Astrocyte of the spinal cord (primary cell): Measurements from ENCODE around the gene HSD17B12.

Experiments
- DNase-seq: peaks from one replicate; pipeline ENCODE4 v3.0.0; 2011; ENCODE audit warnings: low read depth, low spot score
- H3K4me3 ChIP-seq: 2 replicates; pipeline ENCODE4 v1.5.1; 2011; ENCODE audit warnings: low read depth, mild to moderate bottlenecking, low read length, moderate library complexity
- in situ Hi-C: cut with HindIII; loops from 2 replicates; pipeline ENCODE4 v1.10.0; 2017; ENCODE audit warnings: low sequenced_read_pairs
- TF ChIP-seq, protein P1 (sequence below): IDR thresholded peaks from 2 replicates; pipeline ENCODE4 v1.5.1; 2012; ENCODE audit warnings: low read depth, mild to moderate bottlenecking, low read length, inconsistent platforms

The HSD17B12 gene

GRCh38 chr11:43880640-43881159 is 200.2 kb downstream of the HSD17B12 start, which contains the start of gene ALKBH3:
Gene ALKBH3 (plus strand): TSS chr11:43880831. CDS start chr11:43882653, 1,822 bp downstream.
- TF ChIP-seq, protein P1, sequence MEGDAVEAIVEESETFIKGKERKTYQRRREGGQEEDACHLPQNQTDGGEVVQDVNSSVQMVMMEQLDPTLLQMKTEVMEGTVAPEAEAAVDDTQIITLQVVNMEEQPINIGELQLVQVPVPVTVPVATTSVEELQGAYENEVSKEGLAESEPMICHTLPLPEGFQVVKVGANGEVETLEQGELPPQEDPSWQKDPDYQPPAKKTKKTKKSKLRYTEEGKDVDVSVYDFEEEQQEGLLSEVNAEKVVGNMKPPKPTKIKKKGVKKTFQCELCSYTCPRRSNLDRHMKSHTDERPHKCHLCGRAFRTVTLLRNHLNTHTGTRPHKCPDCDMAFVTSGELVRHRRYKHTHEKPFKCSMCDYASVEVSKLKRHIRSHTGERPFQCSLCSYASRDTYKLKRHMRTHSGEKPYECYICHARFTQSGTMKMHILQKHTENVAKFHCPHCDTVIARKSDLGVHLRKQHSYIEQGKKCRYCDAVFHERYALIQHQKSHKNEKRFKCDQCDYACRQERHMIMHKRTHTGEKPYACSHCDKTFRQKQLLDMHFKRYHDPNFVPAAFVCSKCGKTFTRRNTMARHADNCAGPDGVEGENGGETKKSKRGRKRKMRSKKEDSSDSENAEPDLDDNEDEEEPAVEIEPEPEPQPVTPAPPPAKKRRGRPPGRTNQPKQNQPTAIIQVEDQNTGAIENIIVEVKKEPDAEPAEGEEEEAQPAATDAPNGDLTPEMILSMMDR = no peak
- peak within 1 kb of the TSS; percentile 83 for H3K4me3 ChIP-seq
- DNase-seq = peak; percentile 94
- in situ Hi-C loops = no loop called here

- no peak for DNase-seq
Observed at GRCh38 chr11:43892851-43893250, 212.3 kb downstream of the HSD17B12 start.

GRCh38 chr11:43894546-43894945 is 214.0 kb downstream of the HSD17B12 start:
- in situ Hi-C loops = no loop called here
- H3K4me3 ChIP-seq = no peak overlapping the region
- no peak for DNase-seq
- TF ChIP-seq, protein P1 = no peak

More at GRCh38 chr11:43892851-43893250, 212.3 kb downstream of the HSD17B12 start:
- no peak overlapping the region for H3K4me3 ChIP-seq
- in situ Hi-C loops = no loop called here
- TF ChIP-seq, protein P1 = no peak

DNA sequence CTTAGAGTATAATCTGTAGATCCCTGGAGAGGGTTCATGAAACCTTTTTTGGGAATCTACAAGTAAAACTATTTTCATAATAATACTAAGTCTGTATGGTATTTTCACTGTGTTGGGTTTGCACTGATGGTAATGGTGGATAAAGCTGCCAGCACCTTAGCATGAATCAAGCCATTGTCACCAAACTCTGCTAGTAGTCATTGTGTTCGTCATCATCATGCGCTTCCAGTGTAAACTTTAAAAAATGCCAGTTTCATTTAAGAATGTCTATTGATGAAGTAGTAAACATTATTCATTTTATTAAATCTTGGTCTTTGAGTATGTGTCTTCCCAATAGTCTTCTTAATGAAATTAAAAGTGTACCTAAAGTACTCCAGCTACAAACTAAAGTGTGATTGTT is 215.1 kb downstream of the HSD17B12 start:
- TF ChIP-seq, protein P1 = no peak
- in situ Hi-C loops = no loop called here
- DNase-seq = no peak
- no peak overlapping the region for H3K4me3 ChIP-seq

GRCh38 chr11:43898574-43898973 is 218.0 kb downstream of the HSD17B12 start:
- no peak overlapping the region for H3K4me3 ChIP-seq
- TF ChIP-seq, protein P1 = no peak
- in situ Hi-C loops = no loop called here
- DNase-seq = no peak

- in situ Hi-C loops = no loop called here
- no peak overlapping the region for H3K4me3 ChIP-seq
- DNase-seq = no peak
- TF ChIP-seq, protein P1 = no peak
Observed at GRCh38 chr11:43899094-43899493, 218.6 kb downstream of the HSD17B12 start.

GRCh38 chr11:43901551-43901950 is 221.0 kb downstream of the HSD17B12 start:
- DNase-seq = no peak
- H3K4me3 ChIP-seq = no peak overlapping the region
- in situ Hi-C loops = no loop called here
- TF ChIP-seq, protein P1 = no peak
